GM18499 (cell line): ENCODE data around the gene RASA3.

ENCODE experiments used
- ATAC-seq: cut with Tn5 transposase; IDR thresholded peaks from one replicate; pipeline ENCODE4 v1.9.1; 2021; ENCODE audit warnings: moderate number of reproducible peaks; ENCODE audit not compliant: insufficient read depth, unreplicated experiment

RASA3 gene

DNA sequence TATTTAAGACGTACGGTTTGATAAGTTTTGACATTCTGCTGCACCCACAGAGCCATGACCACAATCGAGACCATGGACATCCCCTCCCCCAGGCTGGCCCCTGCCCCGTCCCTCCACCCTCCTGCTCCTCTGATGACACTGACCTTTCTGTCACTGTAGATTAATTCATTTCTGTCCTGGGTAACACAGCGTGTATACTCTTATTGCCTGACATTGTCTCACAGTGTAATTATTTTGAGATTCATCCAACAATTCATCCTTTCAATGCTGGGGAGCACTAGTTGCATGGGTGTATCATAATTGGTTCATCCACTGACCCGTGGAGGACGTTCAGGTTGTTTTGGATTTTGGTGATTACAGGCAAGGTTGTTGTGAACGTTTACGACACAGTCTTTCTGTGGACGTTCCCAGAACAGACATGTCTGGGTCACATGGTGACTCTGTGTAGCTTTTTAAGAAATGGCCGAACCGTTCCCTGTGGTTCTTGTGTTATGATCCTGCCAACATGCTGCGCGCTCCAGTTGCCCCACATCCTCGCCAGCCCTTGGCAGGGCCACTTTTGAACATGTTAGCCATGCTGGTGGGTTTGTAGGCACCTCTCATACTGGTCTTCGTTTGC, 200.5 kb downstream of the RASA3 start:
- ATAC-seq = no peak

DNA sequence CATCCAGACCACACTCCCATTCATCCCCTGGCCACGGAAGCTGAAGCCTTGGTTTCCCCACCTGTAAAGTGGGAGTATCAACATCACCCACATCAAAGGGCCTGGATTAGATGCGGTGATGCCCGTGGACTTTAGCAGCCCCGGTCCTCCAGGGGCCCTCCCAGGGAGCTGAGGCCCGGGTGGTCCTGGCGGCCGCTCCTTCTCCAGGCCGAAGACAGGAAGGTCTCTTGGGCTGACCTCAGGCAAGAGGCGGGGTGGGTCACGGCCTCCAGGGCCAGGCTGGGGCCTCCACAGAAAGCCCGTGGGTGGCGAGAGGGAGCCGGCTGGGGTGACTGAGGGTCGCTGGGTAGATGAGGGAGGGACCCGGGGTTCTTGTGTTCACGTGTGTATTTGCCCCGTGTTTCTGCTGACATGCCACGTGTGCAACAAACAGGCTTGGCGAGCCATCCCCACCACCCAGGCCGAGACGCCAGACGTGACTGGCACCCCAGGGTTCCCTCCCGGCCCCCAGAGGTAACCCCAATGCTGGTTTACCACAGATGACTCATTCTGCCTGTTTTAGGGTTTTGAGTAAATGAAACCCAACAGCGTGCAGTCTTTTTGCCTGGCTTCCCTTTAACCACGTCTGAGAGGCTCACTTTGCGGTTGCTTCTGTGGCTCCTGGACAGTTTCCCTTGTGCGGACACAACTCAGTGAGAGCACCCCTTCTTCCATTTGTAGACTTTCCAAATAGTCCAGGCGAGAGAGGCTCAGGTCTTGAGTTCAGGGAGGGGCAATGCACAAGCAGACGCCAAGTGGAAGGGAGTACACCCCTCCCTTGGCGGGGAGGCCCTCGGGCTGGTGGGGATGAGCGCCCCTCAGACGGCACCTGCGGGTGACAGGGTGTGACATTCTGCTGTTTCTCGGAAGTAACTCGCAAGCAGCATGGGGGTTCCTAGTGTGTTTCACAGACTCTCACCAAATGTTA, 201.5 kb downstream of the RASA3 start:
- no peak for ATAC-seq

DNA sequence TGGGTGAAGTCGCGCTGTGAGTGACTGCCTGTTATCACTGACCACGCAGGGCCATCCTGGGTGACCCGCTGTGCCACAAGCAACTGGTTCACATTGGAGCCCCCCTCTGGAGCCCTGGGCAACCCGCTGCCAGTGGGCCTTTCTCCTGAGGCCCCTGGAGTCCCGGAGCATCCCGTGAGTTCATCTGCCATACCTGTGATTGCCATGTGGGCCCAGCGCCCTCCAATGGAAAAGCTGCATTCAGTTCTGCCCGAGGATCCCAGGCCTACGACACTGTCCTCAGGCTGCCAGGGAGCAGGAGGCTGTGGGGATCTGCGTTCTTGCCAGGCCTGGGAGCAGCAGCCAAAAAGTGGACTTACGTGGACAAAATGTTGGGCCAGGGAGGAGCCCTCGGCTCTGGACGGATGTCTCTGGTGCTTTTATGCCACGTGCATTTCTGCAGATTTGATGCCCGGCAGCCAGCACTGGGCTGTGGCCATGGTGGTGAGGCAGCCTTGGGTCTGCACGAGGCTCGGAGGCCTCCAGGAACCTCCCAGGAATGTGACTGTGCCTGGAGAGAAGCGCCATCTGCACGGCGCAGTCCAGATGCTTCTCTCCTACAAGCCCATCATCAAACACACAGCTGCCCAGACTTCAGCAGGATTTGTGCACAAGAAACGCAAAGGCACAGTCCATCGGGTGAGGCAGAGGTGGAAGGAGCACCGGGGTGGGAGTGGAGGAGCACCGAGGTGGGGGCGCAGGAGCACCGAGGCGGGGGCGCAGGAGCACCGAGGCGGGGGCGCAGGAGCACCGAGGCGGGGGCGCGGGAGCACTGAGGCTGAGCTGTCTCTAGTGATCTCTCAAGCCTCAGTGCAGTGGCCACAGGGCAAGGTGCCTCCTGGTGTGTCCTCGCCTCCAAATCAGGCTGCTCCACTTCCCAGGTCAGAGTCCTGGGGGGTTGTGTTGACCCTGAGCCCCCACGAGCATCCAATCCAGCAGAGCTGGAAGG, 202.5 kb downstream of the RASA3 start:
- ATAC-seq = no peak

DNA sequence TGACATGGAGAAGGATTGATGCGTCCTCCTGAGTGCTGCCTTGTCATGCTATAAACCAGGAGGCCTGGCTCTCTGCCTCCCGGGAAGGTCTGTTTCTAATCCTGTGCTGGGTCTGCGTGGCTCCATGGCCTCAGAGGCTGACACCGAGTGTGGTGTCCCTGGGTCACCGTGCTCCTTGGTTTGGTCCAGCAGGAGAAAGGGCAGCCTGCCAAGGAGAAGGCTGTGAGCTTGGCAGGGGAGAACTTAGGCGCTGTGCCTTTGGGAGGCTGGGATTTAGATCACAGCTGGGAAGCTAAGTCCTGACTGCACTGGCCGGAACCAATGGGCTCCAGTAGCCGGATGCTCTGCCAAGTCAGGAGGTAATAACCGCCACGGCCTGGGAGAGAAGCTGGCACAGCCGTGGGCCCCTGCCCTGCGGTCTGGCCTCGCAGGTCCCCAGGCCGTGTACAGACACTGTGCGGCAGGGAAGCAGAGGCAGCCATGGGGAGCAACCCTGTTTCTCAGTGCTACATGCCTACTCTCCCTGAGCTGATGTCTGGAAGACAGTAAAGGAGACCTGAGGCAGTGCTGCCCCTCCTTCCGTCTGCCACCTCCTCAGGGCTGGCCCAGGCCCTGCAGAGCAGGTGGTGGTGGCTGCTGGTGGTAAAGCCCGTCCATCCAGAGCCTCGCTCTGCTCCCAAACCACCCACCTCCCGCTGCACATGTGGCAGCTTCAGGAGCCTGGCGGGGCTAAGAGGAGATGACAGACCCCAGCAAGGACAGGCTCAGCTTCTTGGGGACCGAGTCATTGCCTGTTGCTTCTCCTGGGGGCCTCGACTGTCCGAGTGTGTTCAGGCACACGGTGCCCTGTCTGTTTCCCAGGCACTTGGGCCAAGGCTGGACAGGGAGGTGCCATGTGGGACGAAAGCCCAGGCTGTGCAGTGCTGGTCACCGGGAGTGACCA, 203.5 kb downstream of the RASA3 start:
- no peak for ATAC-seq
